Retinal pigment epithelial cell (primary cell): ENCODE measurements around the gene EPN3.
A peak's percentile ranks its signal among the peaks of the same experiment; 100 is the strongest.

ENCODE experiments used
- DNase-seq: peaks from one replicate; pipeline ENCODE4 v3.0.0-alpha.2; 2010; ENCODE audit warnings: low read depth
- H3K4me3 ChIP-seq: 2 replicates; pipeline ENCODE4 v1.5.1; 2011; ENCODE audit warnings: mild to moderate bottlenecking, low read length, control low read depth, moderate library complexity
- TF ChIP-seq, protein P1 (sequence below): conservative IDR thresholded peaks from 2 replicates; pipeline ENCODE4 v1.5.1; 2011; ENCODE audit warnings: low read depth, low read length, control low read depth, inconsistent platforms

EPN3 gene

DNA sequence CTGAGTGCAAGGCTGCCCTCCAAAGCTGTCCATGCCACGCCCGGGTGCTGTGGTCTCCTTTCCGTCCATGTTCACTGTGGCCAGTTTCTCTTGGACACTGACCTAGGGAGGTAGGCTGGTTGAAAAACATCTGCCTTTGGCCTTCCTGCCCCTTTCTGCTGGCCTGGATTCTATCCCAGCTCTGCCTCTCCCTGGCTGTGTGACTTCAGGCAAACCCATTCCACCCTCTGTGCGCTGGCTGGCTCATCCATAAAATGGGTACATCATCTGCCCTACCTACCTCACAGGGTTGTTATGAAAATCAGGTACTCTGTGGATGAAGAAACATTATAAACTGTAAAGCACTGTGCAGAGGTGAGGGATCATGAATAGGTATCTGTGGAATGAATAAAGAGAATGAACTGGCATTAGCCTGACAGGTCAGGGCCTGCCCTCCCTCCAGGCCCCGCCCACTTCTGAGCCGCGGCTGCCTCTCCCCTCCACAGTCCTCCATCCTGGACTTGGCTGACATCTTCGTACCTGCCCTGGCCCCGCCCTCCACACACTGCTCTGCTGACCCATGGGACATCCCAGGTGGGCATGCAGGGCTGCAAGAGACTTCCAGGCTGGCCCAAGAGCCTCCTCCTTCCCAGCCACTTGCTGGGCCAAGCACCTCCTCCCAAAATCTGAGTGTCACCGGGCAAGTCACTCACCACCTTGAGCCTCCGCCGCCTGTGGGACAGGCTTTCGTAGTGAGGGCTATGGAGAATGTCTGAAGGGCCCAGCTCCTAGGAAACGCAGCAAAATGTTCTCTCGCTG lies 7.4 kb downstream of the EPN3 start:
- DNase-seq = no peak
- TF ChIP-seq, protein P1, sequence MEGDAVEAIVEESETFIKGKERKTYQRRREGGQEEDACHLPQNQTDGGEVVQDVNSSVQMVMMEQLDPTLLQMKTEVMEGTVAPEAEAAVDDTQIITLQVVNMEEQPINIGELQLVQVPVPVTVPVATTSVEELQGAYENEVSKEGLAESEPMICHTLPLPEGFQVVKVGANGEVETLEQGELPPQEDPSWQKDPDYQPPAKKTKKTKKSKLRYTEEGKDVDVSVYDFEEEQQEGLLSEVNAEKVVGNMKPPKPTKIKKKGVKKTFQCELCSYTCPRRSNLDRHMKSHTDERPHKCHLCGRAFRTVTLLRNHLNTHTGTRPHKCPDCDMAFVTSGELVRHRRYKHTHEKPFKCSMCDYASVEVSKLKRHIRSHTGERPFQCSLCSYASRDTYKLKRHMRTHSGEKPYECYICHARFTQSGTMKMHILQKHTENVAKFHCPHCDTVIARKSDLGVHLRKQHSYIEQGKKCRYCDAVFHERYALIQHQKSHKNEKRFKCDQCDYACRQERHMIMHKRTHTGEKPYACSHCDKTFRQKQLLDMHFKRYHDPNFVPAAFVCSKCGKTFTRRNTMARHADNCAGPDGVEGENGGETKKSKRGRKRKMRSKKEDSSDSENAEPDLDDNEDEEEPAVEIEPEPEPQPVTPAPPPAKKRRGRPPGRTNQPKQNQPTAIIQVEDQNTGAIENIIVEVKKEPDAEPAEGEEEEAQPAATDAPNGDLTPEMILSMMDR = no peak
- H3K4me3 ChIP-seq = no peak overlapping the region

DNA sequence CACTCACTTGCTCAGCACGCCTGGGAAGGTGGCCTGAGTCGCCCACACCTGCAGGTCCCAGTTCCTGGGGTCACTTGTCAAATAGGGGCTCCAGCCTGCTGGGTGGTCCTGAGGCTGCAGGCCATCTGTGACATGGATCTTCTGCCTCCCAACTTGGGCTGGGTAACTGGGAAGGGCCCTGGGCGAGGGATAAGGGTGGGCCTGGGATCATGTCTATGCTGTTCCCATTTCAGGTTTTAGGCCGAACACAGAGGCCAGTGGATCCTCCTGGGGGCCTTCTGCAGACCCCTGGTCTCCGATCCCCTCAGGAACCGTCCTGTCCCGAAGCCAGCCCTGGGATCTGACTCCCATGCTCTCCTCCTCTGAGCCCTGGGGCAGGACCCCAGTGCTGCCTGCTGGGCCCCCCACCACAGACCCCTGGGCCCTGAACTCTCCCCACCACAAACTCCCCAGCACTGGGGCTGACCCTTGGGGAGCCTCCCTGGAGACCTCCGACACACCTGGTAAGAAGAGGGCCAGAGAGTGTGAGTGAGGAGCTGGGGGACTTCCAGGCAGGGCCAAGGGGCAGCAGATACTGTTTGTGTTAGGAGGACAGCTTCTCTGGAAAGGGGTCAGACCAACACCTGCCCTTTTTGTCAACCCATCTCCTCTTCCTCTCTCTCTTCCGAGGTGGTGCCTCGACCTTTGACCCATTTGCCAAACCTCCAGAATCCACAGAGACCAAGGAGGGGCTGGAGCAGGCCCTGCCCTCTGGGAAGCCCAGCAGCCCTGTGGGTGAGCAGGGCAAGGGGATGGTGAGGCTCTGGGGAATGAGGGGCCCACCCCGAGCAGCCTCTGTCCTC lies 8.2 kb downstream of the EPN3 start:
- DNase-seq = no peak
- no peak overlapping the region for H3K4me3 ChIP-seq

DNA sequence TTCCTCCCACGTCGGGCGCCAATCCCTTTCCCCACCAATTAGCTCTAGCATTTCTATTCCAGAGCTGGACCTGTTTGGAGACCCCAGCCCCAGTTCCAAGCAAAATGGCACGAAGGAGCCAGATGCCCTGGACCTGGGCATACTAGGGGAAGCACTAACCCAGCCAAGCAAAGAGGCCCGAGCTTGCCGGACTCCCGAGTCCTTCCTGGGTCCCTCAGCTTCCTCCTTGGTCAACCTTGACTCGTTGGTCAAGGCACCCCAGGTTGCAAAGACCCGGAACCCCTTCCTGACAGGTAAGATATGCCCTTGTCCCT lies 8.8 kb downstream of the EPN3 start:
- no peak for DNase-seq
- H3K4me3 ChIP-seq = peak overlapping the region; percentile 36
- TF ChIP-seq, protein P1 = no peak

More for the DNA sequence above, 8.2 kb downstream of the EPN3 start:
- TF ChIP-seq, protein P1 = no peak

DNA sequence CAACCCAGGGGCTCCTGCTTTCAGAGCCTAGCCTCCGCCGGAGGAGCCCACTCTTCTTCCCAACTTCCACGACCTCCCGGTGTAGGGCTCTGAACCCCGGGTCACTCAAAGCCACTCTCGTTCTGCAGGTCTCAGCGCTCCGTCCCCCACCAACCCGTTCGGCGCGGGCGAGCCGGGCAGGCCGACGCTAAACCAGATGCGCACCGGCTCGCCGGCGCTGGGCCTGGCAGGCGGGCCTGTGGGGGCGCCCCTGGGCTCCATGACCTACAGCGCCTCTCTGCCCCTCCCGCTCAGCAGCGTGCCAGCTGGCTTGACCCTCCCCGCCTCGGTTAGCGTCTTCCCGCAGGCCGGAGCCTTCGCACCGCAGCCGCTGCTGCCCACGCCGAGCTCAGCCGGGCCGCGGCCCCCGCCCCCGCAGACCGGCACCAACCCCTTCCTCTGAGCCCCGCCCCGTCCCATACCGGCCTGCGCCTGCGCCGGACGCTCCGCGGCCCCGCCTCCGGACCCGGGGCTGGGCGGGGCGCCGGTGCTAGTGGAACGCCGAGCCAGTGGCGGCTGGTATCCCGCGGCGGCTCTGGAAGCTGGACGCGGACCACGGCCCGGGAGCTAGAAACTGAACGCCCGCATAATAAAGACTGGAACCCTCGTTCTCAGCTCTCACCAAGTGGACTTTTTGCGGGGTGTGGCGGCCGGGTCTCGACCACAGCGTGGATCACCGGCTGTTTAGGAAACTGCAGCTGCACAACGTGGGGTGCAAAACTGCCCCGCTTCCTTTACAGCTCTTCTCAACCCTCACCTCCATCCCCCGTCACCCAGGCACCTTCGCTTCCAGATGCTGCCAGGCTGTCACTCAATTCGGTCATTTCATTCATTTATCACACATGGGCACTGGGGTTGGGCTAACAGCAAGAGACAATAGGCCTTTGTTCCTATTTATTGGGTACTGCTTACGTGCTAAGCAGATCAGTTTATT lies 9.5 kb downstream of the EPN3 start:
- TF ChIP-seq, protein P1 = no peak
- peak; percentile 37 for DNase-seq
- peak overlapping the region; percentile 56 for H3K4me3 ChIP-seq

DNA sequence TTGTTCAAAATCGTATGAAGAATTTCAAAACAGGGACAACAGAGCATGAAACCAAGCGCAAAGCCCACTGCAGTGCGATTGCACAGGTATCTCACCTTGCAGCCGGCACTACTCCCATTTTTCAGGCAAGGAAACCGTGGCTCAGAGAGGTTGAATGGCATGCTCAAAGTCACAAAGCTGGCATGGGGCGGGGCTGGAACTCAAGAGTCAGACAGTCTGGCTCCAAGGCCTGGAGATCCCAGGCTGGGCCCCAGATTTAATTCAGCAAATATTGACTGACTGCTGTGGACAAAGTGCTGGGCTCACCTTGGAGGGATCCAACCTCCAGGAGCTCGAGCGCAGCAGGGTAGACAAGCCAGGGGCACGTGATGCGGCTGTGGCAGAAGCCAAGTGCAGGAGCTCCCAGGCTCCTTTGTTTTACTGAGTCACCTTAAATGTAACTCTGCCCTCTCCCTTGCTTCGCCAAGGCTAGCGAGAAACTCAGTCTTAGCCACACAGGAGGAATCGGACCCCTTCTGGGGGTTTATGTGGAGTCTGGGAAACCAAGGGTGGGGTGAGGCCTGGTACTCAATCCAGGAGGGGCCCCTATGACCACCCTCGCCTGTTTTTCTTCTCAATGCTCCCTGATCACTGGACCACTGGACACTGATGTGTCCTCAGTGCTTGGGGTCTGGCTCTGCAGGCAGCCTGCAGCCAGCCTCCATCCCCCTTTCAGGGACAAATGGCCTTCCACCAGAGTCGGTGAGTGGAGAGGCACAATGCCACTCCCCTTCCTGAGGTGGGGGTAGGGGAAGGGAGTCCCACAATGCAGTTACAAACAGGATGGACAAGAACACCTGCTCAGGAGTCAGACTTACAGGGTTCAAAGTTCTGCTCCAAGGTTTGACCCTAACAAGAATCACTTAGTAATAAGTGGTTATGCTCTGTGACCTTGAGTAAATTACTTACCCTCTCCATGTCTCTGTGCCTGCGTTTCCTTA lies 10.6 kb downstream of the EPN3 start:
- TF ChIP-seq, protein P1 = no peak
- peak overlapping the region; percentile 56 for H3K4me3 ChIP-seq
- DNase-seq = peak; percentile 27

DNA sequence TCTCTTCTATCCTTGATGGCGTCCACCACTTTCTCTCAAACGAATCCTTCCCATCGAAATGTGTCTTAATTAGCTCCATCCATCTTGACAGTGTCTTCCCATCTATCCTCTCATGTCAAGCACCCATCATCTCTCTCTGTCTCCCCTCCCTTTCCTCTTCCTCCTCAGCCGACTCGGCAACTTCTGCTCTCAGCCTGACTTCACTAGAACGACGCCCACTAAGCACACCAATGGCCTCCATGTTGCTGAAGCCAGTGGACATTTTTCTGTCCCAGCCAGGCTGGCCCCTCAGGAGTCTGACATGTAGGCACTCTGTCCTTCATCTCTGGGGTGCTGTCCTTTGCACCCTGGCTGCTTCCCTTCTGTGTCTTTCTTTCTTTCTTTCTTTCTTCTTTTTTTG lies 12.0 kb downstream of the EPN3 start:
- DNase-seq = no peak

More for the DNA sequence above, 12.0 kb downstream of the EPN3 start:
- no peak overlapping the region for H3K4me3 ChIP-seq
- TF ChIP-seq, protein P1 = no peak
